ENCODE results near the gene F2RL3. TPM values are rescaled to one million over a fixed set of nuclear protein-coding genes. Genes with fewer than 3 reads are reported as not detected.

Gene F2RL3
- total RNA-seq, 2 donors from 2014 or later: 5.9 to 6.4 TPM

- Histone ChIP-seq H3K4me3 (no peak overlapping the region), H3K4me1 (no peaks in the 10 kb centered on the region), H3K36me3 (peaks cover 89% of the 10 kb centered on the region), H3K27me3 (no peaks in the 10 kb centered on the region), H3K9me3 (no peaks in the 10 kb centered on the region), H3K27ac (no peak overlapping the region)
- TF ChIP-seq CTCF (IDR thresholded peaks at IDR 0.05): no peak
- no peak for DNase-seq (ENCODE audit: low spot score)
Observed at GRCh38 chr19:16850133-16850532, 38.7 kb upstream of the F2RL3 start.

- H3K4me1 ChIP-seq: no peaks in the 10 kb centered on the region
- no peak overlapping the region for H3K4me3 ChIP-seq
- H3K36me3 ChIP-seq: peaks cover 81% of the 10 kb centered on the region
- no peaks in the 10 kb centered on the region for H3K9me3 ChIP-seq
- TF ChIP-seq CTCF (IDR thresholded peaks at IDR 0.05): no peak
- no peak overlapping the region for H3K27ac ChIP-seq
- no peaks in the 10 kb centered on the region for H3K27me3 ChIP-seq
- DNase-seq (ENCODE audit: low spot score): no peak
Observed at GRCh38 chr19:16851031-16851712, 37.6 kb upstream of the F2RL3 start.

- no peaks in the 10 kb centered on the region for H3K27me3 ChIP-seq
- H3K27ac ChIP-seq: no peak overlapping the region
- H3K9me3 ChIP-seq: no peaks in the 10 kb centered on the region
- no peak overlapping the region for H3K4me3 ChIP-seq
- no peaks in the 10 kb centered on the region for H3K4me1 ChIP-seq
- no peak for TF ChIP-seq CTCF (IDR thresholded peaks at IDR 0.05)
- DNase-seq (ENCODE audit: low spot score): no peak
- H3K36me3 ChIP-seq: peaks cover 65% of the 10 kb centered on the region
Observed at GRCh38 chr19:16853066-16853465, 35.7 kb upstream of the F2RL3 start.

GRCh38 chr19:16856091-16856490, 32.7 kb upstream of the F2RL3 start:
- TF ChIP-seq CTCF (IDR thresholded peaks at IDR 0.05): no peak
- DNase-seq (ENCODE audit: low spot score): no peak
- H3K36me3 ChIP-seq: peaks cover 45% of the 10 kb centered on the region

GRCh38 chr19:16859626-16860025, 29.2 kb upstream of the F2RL3 start:
- Histone ChIP-seq H3K4me1 (no peaks in the 10 kb centered on the region), H3K36me3 (peaks cover 30% of the 10 kb centered on the region), H3K27ac (no peak overlapping the region), H3K9me3 (no peaks in the 10 kb centered on the region), H3K4me3 (no peak overlapping the region), H3K27me3 (no peaks in the 10 kb centered on the region)
- DNase-seq (ENCODE audit: low spot score): no peak
- TF ChIP-seq CTCF (IDR thresholded peaks at IDR 0.05): no peak

More at GRCh38 chr19:16856091-16856490, 32.7 kb upstream of the F2RL3 start:
- H3K4me1 ChIP-seq: no peaks in the 10 kb centered on the region
- no peak overlapping the region for H3K4me3 ChIP-seq
- no peaks in the 10 kb centered on the region for H3K9me3 ChIP-seq
- H3K27me3 ChIP-seq: no peaks in the 10 kb centered on the region
- no peak overlapping the region for H3K27ac ChIP-seq

GRCh38 chr19:16860118-16860517, 28.7 kb upstream of the F2RL3 start:
- peaks cover 29% of the 10 kb centered on the region for H3K36me3 ChIP-seq
- H3K27me3 ChIP-seq: no peaks in the 10 kb centered on the region
- no peaks in the 10 kb centered on the region for H3K4me1 ChIP-seq
- H3K9me3 ChIP-seq: no peaks in the 10 kb centered on the region
- H3K4me3 ChIP-seq: no peak overlapping the region
- DNase-seq (ENCODE audit: low spot score): no peak
- no peak for TF ChIP-seq CTCF (IDR thresholded peaks at IDR 0.05)
- H3K27ac ChIP-seq: no peak overlapping the region

Measured in right atrium auricular region (tissue), 2 donors.